ENCODE results near the gene ENTPD5.

Gene ENTPD5

GRCh38 chr14:74018586-74019407 lies at the start of gene ENTPD5, which contains the start of gene BBOF1:
Gene ENTPD5 (minus strand): TSS chr14:74019288. CDS start chr14:73988102, 31,186 bp downstream.
Gene BBOF1 (plus strand): TSS chr14:74019349. CDS start chr14:74019479, 130 bp downstream.
- no peak for TF ChIP-seq CTCF (IDR thresholded peaks at IDR 0.05; ENCODE audit: control insufficient read depth, insufficient read depth, low read depth, low read length, missing control alignments)
- H3K4me3 ChIP-seq (ENCODE audit: control insufficient read depth, low read depth, low read length): peak within 1 kb of the TSS; percentile 97
- DNase-seq (ENCODE audit: low read depth): peak; percentile 27

- TF ChIP-seq CTCF (IDR thresholded peaks at IDR 0.05; ENCODE audit: control insufficient read depth, insufficient read depth, low read depth, low read length, missing control alignments): no peak
- H3K4me3 ChIP-seq (ENCODE audit: control insufficient read depth, low read depth, low read length): no peak overlapping the region
- DNase-seq (ENCODE audit: low read depth): no peak
Measured at GRCh38 chr14:74065746-74066575, 46.9 kb upstream of the ENTPD5 start.

DNA sequence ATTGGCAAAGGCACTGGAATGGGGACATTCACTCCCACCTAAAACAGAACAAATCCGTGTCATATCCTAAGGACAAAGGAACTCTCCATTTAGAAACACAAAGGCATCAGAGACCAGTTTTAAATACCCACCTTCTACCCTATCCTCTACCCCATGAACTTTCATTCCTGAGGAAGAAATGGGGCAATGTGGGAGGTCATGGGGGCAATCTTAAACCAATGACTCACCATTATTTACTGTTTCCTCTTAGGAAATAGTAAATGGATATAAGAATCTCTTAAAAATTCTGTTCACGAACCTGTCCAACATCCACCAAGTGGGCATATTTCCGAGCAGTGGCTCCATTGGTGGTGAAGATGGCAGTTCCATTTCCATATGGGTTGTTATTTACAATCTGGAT lies 45.8 kb upstream of the ENTPD5 start:
- DNase-seq (ENCODE audit: low read depth): no peak
- no peak overlapping the region for H3K4me3 ChIP-seq (ENCODE audit: control insufficient read depth, low read depth, low read length)
- no peak for TF ChIP-seq CTCF (IDR thresholded peaks at IDR 0.05; ENCODE audit: control insufficient read depth, insufficient read depth, low read depth, low read length, missing control alignments)

DNA sequence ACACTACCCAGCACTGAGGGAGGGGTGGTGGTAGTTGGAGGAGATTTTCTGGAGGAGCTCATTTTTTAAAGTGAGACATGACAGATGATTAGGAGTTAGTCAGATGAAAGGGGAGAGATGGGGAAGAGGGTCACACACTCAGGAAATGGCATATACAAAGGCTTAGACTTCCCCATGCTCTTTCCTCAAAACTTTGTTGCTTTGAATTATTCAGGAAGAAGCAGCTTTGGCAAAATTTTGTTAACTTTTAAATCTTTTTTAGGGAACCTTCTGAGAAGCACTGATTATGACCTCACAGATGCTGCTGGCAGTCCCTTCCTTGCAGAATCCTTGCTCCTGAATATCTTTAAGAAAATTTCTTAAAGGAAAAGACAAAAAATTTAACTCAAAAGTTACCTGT lies 45.3 kb upstream of the ENTPD5 start:
- DNase-seq (ENCODE audit: low read depth): no peak
- H3K4me3 ChIP-seq (ENCODE audit: control insufficient read depth, low read depth, low read length): no peak overlapping the region
- no peak for TF ChIP-seq CTCF (IDR thresholded peaks at IDR 0.05; ENCODE audit: control insufficient read depth, insufficient read depth, low read depth, low read length, missing control alignments)

DNA sequence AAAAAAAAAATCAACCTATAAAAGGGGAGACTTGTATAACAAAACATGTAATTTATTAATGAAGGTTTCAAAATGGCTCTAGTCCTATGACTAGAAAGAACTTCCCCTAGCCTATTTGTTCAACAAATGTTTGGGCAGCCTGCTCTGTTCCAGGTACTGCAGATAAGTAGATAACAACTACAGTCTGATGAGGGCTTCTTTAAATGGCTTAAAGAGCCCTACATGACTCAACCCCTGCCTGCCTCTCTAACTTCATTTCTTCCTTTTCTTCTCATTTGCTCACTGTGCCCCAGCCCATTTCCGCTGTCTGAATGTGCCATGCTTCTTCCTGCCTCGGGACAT lies 43.7 kb upstream of the ENTPD5 start:
- TF ChIP-seq CTCF (IDR thresholded peaks at IDR 0.05; ENCODE audit: control insufficient read depth, insufficient read depth, low read depth, low read length, missing control alignments): no peak
- DNase-seq (ENCODE audit: low read depth): no peak
- no peak overlapping the region for H3K4me3 ChIP-seq (ENCODE audit: control insufficient read depth, low read depth, low read length)

DNA sequence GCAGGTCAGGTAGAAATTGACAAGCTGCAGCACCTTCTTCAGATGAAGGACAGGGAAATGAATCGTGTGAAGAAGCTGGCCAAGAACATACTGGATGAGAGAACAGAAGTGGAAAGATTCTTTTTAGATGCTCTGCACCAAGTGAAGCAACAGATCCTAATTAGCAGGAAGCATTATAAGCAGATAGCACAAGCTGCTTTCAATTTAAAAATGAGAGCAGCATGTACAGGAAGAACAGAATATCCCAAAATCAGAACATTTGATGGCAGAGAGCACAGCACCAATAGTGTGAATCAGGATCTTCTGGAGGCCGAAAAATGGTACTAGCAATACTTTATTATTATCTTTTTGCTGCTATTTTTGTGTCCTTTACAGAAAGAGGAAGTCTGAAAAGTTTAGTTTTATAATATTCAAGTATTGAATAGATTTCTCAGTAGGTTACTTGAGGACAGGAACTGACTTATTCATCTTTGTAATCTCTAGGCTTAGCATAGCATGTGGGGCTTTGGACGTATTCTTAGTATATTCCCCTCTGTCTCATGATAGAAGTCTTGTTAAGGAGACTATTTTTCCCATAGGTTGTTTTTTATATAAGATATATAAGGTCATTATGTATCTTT lies 30.9 kb upstream of the ENTPD5 start:
- no peak overlapping the region for H3K4me3 ChIP-seq (ENCODE audit: control insufficient read depth, low read depth, low read length)
- no peak for DNase-seq (ENCODE audit: low read depth)
- TF ChIP-seq CTCF (IDR thresholded peaks at IDR 0.05; ENCODE audit: control insufficient read depth, insufficient read depth, low read depth, low read length, missing control alignments): no peak

All from AG09309 (cell line).